Stimulated activated CD8-positive, alpha-beta memory T cell treated with anti-CD3 and anti-CD28 coated beads, Interleukin-4, amount 100 ng/mL, for 24 hours (primary cell): ENCODE data around the gene BLTP3A.

ENCODE experiments used
- DNase-seq: peaks from one replicate; pipeline ENCODE4 v3.0.0-alpha.2; 2020; ENCODE audit warnings: low read depth

Gene BLTP3A

DNA sequence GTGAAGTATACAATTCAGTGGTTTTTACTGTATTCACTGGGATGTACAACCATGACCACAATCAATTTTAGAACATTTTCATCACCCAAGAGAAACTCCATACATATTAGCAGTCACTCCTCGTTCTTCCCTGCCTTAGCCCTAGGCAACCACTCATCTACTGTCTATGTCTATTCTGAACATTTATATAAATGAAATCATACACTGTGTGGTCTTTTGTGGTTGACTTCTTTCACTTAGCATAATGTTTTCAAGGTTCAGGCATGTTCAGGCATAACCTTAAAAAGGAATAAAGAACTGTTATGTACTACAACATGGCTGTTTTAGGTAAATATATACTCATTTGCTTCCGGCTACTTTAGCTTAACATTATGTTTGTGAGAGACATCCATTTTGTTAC, 37.3 kb downstream of the BLTP3A start:
- no peak for DNase-seq

DNA sequence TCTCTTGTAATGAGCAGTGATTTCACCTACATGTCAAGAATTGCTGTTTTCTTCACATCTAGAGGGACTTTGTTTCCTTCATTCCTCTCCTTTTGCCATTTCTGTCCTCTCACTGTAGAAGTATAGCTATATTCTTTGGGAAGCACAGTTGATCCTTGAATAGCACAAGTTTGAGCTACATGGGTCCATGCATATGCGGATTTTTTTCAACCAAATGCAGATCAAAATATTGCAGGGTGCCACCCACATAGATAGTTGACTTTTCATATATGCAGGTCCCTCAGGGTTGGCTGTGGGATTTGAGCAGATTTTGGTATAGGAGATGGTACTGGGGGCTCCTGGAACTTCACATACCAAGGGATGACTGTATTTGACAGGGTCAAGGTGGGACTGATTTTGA, 41.1 kb downstream of the BLTP3A start:
- DNase-seq, result no peak

DNA sequence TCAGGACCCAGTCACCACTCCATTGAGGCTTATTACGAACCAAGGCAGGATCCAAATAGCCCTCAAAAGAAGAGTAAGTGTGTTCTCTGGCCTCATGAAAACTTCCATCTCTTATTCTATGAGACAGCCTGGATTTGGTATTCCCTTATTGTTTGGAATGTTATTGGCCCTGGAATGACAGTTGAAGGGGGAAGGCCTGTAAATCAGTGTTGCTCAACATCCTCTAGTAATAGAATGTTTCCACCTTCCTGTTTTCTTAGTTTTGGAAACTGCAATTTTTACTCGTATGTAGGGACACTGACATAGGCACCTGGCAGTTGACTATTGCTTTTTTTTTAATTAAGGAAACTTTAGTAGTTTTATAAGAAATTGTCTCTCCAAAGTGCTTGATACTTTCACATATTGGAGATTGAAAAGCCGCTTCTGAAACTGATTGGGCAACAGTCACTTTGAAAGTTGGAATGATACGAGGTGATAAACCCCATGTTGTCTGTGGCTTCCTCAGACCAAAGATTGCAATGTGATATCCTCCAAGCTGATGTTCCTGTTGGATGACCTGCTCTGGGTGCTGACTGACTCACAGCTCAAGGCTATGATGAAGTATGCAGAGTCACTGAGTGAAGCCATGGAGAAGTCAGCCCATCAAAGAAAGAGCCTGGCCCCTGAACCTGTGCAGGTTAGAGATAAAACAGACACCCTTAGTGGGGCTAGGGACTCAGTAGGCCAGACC, 43.1 kb downstream of the BLTP3A start:
- DNase-seq, result no peak

DNA sequence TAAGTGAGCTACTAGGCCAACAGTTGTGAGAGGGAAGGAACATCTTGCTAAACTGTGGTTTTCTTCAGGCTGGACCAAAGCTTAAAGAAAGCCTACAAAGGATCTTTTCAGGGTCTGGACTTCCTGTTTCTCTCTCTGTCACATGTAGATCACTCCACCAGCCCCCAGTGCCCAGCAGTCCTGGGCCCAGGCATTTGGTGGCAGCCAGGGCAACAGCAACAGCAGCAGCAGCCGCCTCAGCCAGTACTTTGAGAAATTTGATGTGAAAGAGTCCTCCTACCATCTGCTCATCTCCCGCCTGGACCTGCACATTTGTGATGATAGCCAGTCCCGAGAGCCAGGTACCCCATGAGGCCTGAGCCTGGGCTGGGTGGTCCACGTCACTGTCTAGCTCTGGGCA, 44.1 kb downstream of the BLTP3A start:
- DNase-seq, result no peak

DNA sequence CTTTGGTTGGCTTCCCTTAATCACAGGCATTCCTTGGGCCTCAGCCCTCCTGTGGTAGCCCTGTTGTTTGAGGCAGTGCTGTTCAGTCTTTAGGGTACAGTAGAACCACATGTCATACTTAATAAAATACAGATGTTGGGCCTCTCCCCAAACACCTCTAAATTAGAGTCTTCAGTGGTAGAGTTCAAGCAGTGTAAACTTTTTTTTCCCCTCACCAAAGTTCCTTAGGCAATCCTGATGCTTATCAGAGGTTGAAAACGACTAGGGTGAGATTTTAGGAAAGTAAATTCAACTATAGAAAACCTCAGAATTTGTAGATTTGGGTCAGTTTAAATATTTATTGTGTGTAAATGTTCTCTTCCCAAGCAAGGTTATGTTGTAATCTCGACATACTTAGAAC, 44.6 kb downstream of the BLTP3A start:
- no peak for DNase-seq

DNA sequence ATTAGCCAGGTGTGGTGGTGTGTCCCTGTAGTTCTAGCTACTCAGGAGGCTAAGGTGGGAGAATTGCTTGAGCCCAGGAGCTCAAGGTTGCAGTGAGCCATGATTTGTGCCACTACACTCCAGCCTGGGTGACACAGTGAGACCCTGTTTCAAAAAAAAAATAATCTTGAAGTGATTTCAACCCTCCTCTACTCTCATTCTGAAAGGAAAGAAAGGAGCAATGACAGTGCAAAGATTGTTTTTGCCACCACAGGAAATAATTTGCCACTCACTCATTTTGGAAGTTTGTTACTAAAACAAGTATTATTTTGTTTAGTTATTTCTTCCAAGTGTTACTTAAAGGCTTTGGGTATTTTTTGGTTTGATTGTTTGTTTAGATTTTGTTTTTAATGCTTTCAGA, 45.6 kb downstream of the BLTP3A start:
- no peak for DNase-seq

DNA sequence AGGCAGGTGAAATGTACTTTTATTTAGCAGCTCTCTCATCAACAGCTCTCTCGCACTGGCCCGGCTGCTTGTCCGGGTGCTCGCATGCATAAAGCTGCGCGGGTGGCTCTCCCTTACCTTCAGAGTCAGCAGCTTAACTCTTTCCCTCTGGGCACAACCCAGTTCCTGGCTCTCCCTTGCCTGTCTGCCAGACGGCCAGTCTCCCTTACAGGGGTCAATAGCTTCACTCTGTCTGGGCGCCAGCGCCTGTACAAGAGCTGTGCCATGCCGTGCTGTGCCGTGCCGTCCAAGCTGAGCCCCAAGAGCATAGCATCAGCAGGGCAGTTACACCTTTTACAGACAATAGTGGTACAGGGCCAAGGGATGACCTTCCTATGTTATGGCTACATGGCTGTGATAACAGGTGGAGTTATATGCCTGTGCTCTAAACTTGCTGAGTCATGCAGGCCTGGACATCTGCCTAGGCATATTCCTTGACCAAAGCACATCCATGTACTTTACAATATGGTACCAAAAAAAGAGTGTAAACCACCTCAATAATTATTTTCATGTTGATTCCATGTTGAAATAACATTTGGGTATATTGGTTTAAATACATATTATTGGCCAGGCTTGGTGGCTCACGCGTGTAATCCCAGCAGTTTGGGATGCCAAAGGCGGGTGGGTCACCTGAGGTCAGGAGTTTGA, 47.9 kb downstream of the BLTP3A start:
- no peak for DNase-seq
